PC-3 (cell line): ENCODE data around the gene C16orf86.

Experiments used
- CTCF ChIP-seq: fragments of 300-600 bp; sonication (generic); conservative IDR thresholded peaks from 2 replicates; pipeline ENCODE4 v1.5.1; 2017; ENCODE audit warnings: antibody characterized with exemption, low read depth, mild to moderate bottlenecking, low read length
- EZH2 ChIP-seq: fragments of 300-600 bp; sonication (generic); IDR thresholded peaks from one replicate; pipeline ENCODE4 v1.6.1; 2017; ENCODE audit warnings: antibody characterized with exemption, mild to moderate bottlenecking, low read length; ENCODE audit not compliant: unreplicated experiment
- EZH2phosphoT487 ChIP-seq: fragments of 300-600 bp; sonication (generic); IDR thresholded peaks from 2 replicates; pipeline ENCODE4 v1.6.1; 2018; ENCODE audit warnings: mild to moderate bottlenecking, antibody characterized with exemption, low read length, borderline replicate concordance

DNA sequence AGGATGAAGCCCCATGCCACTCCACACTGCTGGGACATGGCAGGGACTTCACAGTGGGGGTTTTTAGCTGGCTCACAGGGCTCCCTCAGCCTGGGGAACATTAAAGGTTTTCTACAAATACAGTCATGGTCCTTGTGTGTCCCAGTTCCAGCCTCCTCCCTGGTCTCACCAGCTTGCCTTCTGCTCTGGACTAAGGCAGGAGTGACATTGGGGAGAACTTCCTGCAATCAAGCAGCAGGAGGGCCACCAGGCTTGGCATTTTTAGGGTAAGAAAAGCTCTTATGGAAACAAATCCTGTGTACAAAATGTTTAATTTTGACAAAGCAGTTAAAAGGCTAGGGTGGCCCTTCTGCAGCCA lies 4.0 kb upstream of the C16orf86 start:
- TF ChIP-seq EZH2 = no peak
- no peak for TF ChIP-seq CTCF
- TF ChIP-seq EZH2phosphoT487 = no peak
